ENCODE data around the gene MINDY4. TPM values are rescaled to one million over a fixed set of nuclear protein-coding genes. Genes with fewer than 3 reads are reported as not detected.

The MINDY4 gene
- total and polyA plus RNA-seq, 2 of the 4 experiments (the other 2 are of a cell fraction) = 1.8 to 3.6 TPM

DNA sequence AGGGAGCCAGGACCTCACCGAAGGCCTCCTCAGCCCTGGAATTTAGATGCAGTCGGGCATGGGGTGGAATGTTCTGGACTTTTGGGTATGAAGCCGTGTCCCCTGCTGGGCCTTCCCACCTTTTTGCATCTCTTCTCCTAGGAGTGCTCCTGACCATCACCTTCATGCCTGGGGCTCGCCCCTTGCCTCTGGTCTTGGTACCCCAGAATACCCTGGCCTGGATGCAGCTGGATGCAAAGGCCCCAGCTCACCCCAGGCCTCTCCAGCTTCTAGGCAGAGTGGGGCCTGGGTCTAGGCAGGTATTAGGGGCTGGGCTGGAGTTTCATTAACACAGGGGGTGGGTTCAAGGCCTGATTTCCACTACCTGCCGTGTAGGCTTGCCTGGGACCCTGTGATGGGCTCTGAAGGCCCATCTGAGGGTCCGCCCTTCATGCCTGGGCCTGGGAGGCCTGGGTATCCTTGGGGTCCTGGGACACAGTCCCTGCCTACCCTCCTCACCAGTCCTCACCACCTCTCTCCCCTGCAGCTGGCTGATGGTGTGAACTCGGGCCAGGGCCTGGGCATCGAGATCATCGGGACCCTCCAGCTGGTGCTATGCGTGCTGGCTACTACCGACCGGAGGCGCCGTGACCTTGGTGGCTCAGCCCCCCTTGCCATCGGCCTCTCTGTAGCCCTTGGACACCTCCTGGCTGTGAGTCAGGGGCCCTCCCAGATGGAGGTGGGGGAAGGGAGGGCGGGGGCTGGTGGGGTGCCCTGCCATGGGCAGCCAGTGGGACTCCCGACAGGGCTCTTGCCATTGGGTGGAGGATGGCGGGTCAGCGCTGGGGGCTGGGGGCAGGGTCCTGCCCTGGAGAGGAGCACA is 150.6 kb downstream of the MINDY4 start:
- Histone ChIP-seq H2AK5ac (ENCODE audit: low read depth, low read length) (peak overlapping the region; percentile 67; the same call in 1 of the 2 replicates), H3K9me3 (ENCODE audit: control insufficient read depth, insufficient read depth, low read length) (peaks cover under 1% of the 10 kb centered on the region), H3K9ac (ENCODE audit: low read depth, low read length) (no peak overlapping the region), H3K27ac (ENCODE audit: insufficient read depth, low read length) (no peak overlapping the region), H3K36me3 (ENCODE audit: control insufficient read depth, insufficient read depth, low read length) (no peaks in the 10 kb centered on the region), H3K4ac (ENCODE audit: low read depth, low read length) (peak overlapping the region; percentile 20; the same call in 1 of the 2 replicates), H4K5ac (ENCODE audit: low read depth, low read length) (peak overlapping the region; percentile 1; the same call in 1 of the 2 replicates), H3K23ac (ENCODE audit: low read depth, low read length) (no peak overlapping the region), H3K18ac (ENCODE audit: low read depth, low read length) (peak overlapping the region; percentile 7; the same call in 1 of the 2 replicates), H3K9me1 (ENCODE audit: insufficient read depth, low read length) (peaks cover 9% of the 10 kb centered on the region; the same call in 1 of the 2 replicates), H2BK5ac (ENCODE audit: low read depth, low read length, poor library complexity, severe bottlenecking) (no peak overlapping the region), H3K56ac (ENCODE audit: extremely low read depth, insufficient read depth, low read length) (no peak overlapping the region), H3K4me2 (ENCODE audit: low read depth, low read length) (no peak overlapping the region), H2BK120ac (ENCODE audit: low read depth, low read length) (peak overlapping the region; percentile 28; the same call in 1 of the 2 replicates), H3K4me1 (ENCODE audit: control insufficient read depth, insufficient read depth, low read length) (peaks cover 10% of the 10 kb centered on the region), H2AK9ac (replicated peaks; ENCODE audit: low read depth, low read length, poor library complexity) (peak overlapping the region; percentile 55), H4K91ac (ENCODE audit: insufficient read depth, low read depth, low read length) (peak overlapping the region; percentile 43), H2BK15ac (ENCODE audit: low read depth, low read length) (peak overlapping the region; percentile 14; the same call in 1 of the 3 replicates), H3K79me1 (ENCODE audit: low read depth in 1 of 2, low read length in 2 of 2) (no peaks in the 10 kb centered on the region), H2BK20ac (ENCODE audit: low read depth, low read length) (no peak overlapping the region), H3K14ac (replicated peaks; ENCODE audit: low read depth, low read length) (peak overlapping the region; percentile 10), H4K8ac (ENCODE audit: low read depth in 2 of 2, low read length in 2 of 2) (peak overlapping the region in 1 of 2 experiments; percentile 23; a peak in 1 of 4 replicates), H4K20me1 (ENCODE audit: insufficient read depth, low read length) (no peaks in the 10 kb centered on the region), H2AFZ (replicated peaks; ENCODE audit: low read length, poor library complexity) (peak overlapping the region; percentile 77), H3K4me3 (ENCODE audit: insufficient read depth, low read depth, low read length) (no peak overlapping the region), H3K27me3 (ENCODE audit: control insufficient read depth, insufficient read depth, low read length) (no peaks in the 10 kb centered on the region)
- BruUV-seq (replicated peaks) = no TSS peak
- dilution Hi-C loops (cut with HindIII; ENCODE audit: low sequenced_read_pairs, unreplicated experiment) = no loop called here
- intact Hi-C loops (cut with micrococcal nuclease) = no loop called here
- TF ChIP-seq, protein P1, sequence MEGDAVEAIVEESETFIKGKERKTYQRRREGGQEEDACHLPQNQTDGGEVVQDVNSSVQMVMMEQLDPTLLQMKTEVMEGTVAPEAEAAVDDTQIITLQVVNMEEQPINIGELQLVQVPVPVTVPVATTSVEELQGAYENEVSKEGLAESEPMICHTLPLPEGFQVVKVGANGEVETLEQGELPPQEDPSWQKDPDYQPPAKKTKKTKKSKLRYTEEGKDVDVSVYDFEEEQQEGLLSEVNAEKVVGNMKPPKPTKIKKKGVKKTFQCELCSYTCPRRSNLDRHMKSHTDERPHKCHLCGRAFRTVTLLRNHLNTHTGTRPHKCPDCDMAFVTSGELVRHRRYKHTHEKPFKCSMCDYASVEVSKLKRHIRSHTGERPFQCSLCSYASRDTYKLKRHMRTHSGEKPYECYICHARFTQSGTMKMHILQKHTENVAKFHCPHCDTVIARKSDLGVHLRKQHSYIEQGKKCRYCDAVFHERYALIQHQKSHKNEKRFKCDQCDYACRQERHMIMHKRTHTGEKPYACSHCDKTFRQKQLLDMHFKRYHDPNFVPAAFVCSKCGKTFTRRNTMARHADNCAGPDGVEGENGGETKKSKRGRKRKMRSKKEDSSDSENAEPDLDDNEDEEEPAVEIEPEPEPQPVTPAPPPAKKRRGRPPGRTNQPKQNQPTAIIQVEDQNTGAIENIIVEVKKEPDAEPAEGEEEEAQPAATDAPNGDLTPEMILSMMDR (conservative IDR thresholded peaks at IDR 0.05; ENCODE audit: low read depth, low read length) = no peak
- TF ChIP-seq RAD21 (IDR thresholded peaks at IDR 0.05; ENCODE audit: low read length) (no peak), CHD1 (IDR thresholded peaks at IDR 0.05; ENCODE audit: low read depth, low read length) (no peak), MAZ (IDR thresholded peaks at IDR 0.05; ENCODE audit: borderline replicate concordance, low read depth, low read length) (no peak), CEBPB (IDR thresholded peaks at IDR 0.05; ENCODE audit: low read depth, low read length) (no peak), FOS (IDR thresholded peaks at IDR 0.05; ENCODE audit: low read depth, low read length) (no peak), RFX5 (IDR thresholded peaks at IDR 0.05; ENCODE audit: low read depth, low read length) (no peak), BHLHE40 (IDR thresholded peaks at IDR 0.05; ENCODE audit: low read depth, low read length) (no peak), NFE2L2 (IDR thresholded peaks at IDR 0.05; ENCODE audit: low read depth, low read length) (no peak)
- TF ChIP-seq, protein P2, sequence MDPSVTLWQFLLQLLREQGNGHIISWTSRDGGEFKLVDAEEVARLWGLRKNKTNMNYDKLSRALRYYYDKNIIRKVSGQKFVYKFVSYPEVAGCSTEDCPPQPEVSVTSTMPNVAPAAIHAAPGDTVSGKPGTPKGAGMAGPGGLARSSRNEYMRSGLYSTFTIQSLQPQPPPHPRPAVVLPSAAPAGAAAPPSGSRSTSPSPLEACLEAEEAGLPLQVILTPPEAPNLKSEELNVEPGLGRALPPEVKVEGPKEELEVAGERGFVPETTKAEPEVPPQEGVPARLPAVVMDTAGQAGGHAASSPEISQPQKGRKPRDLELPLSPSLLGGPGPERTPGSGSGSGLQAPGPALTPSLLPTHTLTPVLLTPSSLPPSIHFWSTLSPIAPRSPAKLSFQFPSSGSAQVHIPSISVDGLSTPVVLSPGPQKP (IDR thresholded peaks at IDR 0.05; ENCODE audit: borderline replicate concordance, low read depth, low read length) = no peak
- WGBS, 2 experiments (ENCODE audit: extremely low coverage in 2 of 2, insufficient read length in 1 of 2) = no CpG with 5 or more reads among the region's 19 CpGs
- CTCF ChIA-PET = interaction anchor here (1.4 kb wide), 1 partner anchor 18 kb away, joined by 3 read pairs; no protein-coding TSS in a partner anchor
- DNase-seq (no peak), ATAC-seq (ENCODE audit: low read depth) (no peak)
- in situ Hi-C loops (cut with MboI; ENCODE audit: low sequenced_read_pairs) = no loop called here
- POLR2A ChIA-PET (ENCODE audit: unreplicated experiment) = no interaction called here

All from IMR-90 (cell line).